Keratinocyte (primary cell): ENCODE data around the gene IRF2BP2.

ENCODE experiments used
- CTCF ChIP-seq, 3 experiments: IDR thresholded peaks in 1 of 3; conservative IDR thresholded peaks in 1 of 3; optimal IDR thresholded peaks in 1 of 3; 2 replicates in 2 of 3; 3 replicates in 1 of 3; pipeline versions ENCODE3 to v1.5.1; 2011; ENCODE audit warnings: low read length in 3 of 3, mild to moderate bottlenecking in 3 of 3, moderate library complexity in 2 of 3, control low read depth in 1 of 3, inconsistent platforms in 1 of 3; ENCODE audit not compliant: insufficient read depth in 2 of 3; ENCODE audit errors: extremely low read depth in 1 of 3
- EZH2 ChIP-seq: IDR thresholded peaks from one replicate; pipeline ENCODE4 v1.6.1; 2012; ENCODE audit warnings: inconsistent platforms, mild to moderate bottlenecking, low read length, moderate library complexity

GRCh38 chr1:234572966-234573365 lies 37.0 kb downstream of the IRF2BP2 start:
- TF ChIP-seq CTCF (optimal IDR thresholded peaks at IDR 0.05 in 1 of 3, IDR thresholded peaks at IDR 0.05 in 1 of 3, conservative IDR thresholded peaks at IDR 0.05 in 1 of 3; ENCODE audit: extremely low read depth in 1 of 3, insufficient read depth in 2 of 3, low read length in 3 of 3) (no peak), EZH2 (no peak)
